ENCODE measurements around the gene KCNAB1. TPM values are rescaled to one million over a fixed set of nuclear protein-coding genes. Genes with fewer than 3 reads are reported as not detected.
"Not testable (repeated sequence)": the region's sequence is repeated elsewhere in the genome, so short reads cannot be mapped to it uniquely, and the experiment has no call there.

KCNAB1 gene
- total RNA-seq, 1 donor from 2014 or later: 0.79 TPM

- H3K36me3 Mint-ChIP-seq (ENCODE audit: low read depth): no peaks in the 10 kb centered on the region
- DNase-seq (ENCODE audit: low read depth, low spot score): no peak
- H3K4me1 Mint-ChIP-seq: peaks cover 4% of the 10 kb centered on the region
Measured at GRCh38 chr3:156227704-156228103, 107.3 kb downstream of the KCNAB1 start.

GRCh38 chr3:156230278-156230900 lies 110.0 kb downstream of the KCNAB1 start:
- H3K9me3 Mint-ChIP-seq: no peaks in the 10 kb centered on the region

More at GRCh38 chr3:156227704-156228103, 107.3 kb downstream of the KCNAB1 start:
- H3K9me3 Mint-ChIP-seq: peaks cover 3% of the 10 kb centered on the region
- peaks cover 7% of the 10 kb centered on the region for H3K27me3 Mint-ChIP-seq (ENCODE audit: low read depth)
- H3K4me3 Mint-ChIP-seq: no peak overlapping the region
- no peak overlapping the region for H3K27ac Mint-ChIP-seq (ENCODE audit: unreplicated experiment)
- TF ChIP-seq CTCF (conservative IDR thresholded peaks at IDR 0.05): no peak

GRCh38 chr3:156231221-156231620 lies 110.8 kb downstream of the KCNAB1 start:
- not testable (repeated sequence) for H3K9me3 Mint-ChIP-seq; H3K36me3 Mint-ChIP-seq (ENCODE audit: low read depth); H3K27ac Mint-ChIP-seq (ENCODE audit: unreplicated experiment); H3K4me1 Mint-ChIP-seq; H3K4me3 Mint-ChIP-seq; H3K27me3 Mint-ChIP-seq (ENCODE audit: low read depth); DNase-seq (ENCODE audit: low read depth, low spot score)

More at GRCh38 chr3:156230278-156230900, 110.0 kb downstream of the KCNAB1 start:
- TF ChIP-seq CTCF (conservative IDR thresholded peaks at IDR 0.05): no peak
- Mint-ChIP-seq H3K27me3 (ENCODE audit: low read depth) (peaks cover 7% of the 10 kb centered on the region), H3K4me1 (peaks cover 4% of the 10 kb centered on the region), H3K36me3 (ENCODE audit: low read depth) (no peaks in the 10 kb centered on the region), H3K4me3 (no peak overlapping the region), H3K27ac (ENCODE audit: unreplicated experiment) (no peak overlapping the region)
- DNase-seq (ENCODE audit: low read depth, low spot score): no peak

GRCh38 chr3:156233876-156234275 lies 113.5 kb downstream of the KCNAB1 start:
- Mint-ChIP-seq H3K36me3 (ENCODE audit: low read depth) (no peaks in the 10 kb centered on the region), H3K4me1 (no peaks in the 10 kb centered on the region), H3K27me3 (ENCODE audit: low read depth) (peaks cover 3% of the 10 kb centered on the region), H3K4me3 (no peak overlapping the region), H3K9me3 (no peaks in the 10 kb centered on the region), H3K27ac (ENCODE audit: unreplicated experiment) (no peak overlapping the region)
- no peak for DNase-seq (ENCODE audit: low read depth, low spot score)
- no peak for TF ChIP-seq CTCF (conservative IDR thresholded peaks at IDR 0.05)

GRCh38 chr3:156236556-156237260 lies 116.3 kb downstream of the KCNAB1 start:
- no peak for DNase-seq (ENCODE audit: low read depth, low spot score)
- Mint-ChIP-seq H3K4me3 (no peak overlapping the region), H3K27ac (ENCODE audit: unreplicated experiment) (no peak overlapping the region), H3K4me1 (no peaks in the 10 kb centered on the region), H3K9me3 (no peaks in the 10 kb centered on the region), H3K27me3 (ENCODE audit: low read depth) (peaks cover under 1% of the 10 kb centered on the region), H3K36me3 (ENCODE audit: low read depth) (no peaks in the 10 kb centered on the region)
- TF ChIP-seq CTCF (conservative IDR thresholded peaks at IDR 0.05): no peak

- Mint-ChIP-seq H3K27me3 (ENCODE audit: low read depth) (no peaks in the 10 kb centered on the region), H3K4me3 (no peak overlapping the region), H3K9me3 (no peaks in the 10 kb centered on the region), H3K27ac (ENCODE audit: unreplicated experiment) (no peak overlapping the region), H3K4me1 (no peaks in the 10 kb centered on the region), H3K36me3 (ENCODE audit: low read depth) (no peaks in the 10 kb centered on the region)
- TF ChIP-seq CTCF (conservative IDR thresholded peaks at IDR 0.05): no peak
- no peak for DNase-seq (ENCODE audit: low read depth, low spot score)
Measured at GRCh38 chr3:156240642-156241041, 120.3 kb downstream of the KCNAB1 start.

Data from neural crest cell (in vitro differentiated cells).